ENCODE results near the gene PSORS1C2.

PSORS1C2 gene

GRCh38 chr6:31114541-31114878, 24.4 kb downstream of the PSORS1C2 start, which contains the start of gene PSORS1C1:
Gene PSORS1C1 (plus strand): TSS chr6:31114800. CDS start chr6:31129633, 14,833 bp downstream.
- no peak for DNase-seq (ENCODE audit: low read depth in 3 of 3)

GRCh38 chr6:31113861-31114540, 24.9 kb downstream of the PSORS1C2 start:
- DNase-seq (ENCODE audit: low read depth in 3 of 3), result no peak

GRCh38 chr6:31112478-31112877, 26.4 kb downstream of the PSORS1C2 start, which contains the start of gene C6orf15:
Gene C6orf15 (minus strand): TSS chr6:31112575. CDS start chr6:31112555, 20 bp downstream.
- no peak for DNase-seq (ENCODE audit: low read depth in 3 of 3)

- no peak for DNase-seq (ENCODE audit: low read depth in 3 of 3)
Observed at GRCh38 chr6:31111712-31112111, 27.2 kb downstream of the PSORS1C2 start.

GRCh38 chr6:31110825-31111582, 27.9 kb downstream of the PSORS1C2 start:
- DNase-seq (ENCODE audit: low read depth in 3 of 3), result no peak

DNA sequence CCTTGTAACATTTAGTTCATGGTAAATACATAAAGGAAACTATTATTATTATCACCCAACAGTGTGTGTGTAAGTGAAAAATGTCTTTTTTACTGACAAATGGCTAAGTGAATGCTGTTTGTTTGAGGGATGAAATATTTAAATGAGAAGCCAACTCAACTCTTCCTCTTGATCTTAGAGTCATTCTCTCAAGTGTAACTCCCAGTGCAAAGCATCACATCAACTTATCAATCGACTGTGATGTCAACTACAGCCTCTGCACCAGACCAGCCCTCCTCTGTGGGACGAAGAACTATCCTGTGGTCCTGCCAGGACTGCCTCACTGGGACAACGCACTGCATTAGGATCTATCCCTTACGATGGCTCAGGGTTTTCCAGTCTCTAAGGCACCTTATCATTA, 31.8 kb downstream of the PSORS1C2 start:
- no peak for DNase-seq (ENCODE audit: low read depth in 3 of 3)

DNA sequence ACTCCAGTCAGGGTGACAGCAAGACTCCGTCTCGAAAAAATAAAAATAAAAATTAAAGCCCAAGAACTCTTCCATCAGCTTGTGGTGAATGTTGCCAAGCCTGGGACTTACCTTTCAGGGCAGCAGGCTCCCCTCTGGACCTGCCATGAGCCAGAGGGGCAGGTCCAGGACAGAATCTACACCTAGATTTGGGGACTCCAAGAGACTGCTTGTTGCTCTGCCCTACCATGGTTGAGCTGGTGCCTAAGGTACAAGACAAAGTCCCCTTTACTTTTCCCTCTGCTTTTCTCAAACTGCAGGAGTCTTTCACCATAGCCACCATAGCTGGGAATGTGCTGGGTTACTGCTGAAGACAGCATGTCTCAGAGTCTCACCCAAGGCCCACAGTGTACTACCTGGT, 35.7 kb downstream of the PSORS1C2 start:
- DNase-seq (ENCODE audit: low read depth in 3 of 3), result no peak

DNA sequence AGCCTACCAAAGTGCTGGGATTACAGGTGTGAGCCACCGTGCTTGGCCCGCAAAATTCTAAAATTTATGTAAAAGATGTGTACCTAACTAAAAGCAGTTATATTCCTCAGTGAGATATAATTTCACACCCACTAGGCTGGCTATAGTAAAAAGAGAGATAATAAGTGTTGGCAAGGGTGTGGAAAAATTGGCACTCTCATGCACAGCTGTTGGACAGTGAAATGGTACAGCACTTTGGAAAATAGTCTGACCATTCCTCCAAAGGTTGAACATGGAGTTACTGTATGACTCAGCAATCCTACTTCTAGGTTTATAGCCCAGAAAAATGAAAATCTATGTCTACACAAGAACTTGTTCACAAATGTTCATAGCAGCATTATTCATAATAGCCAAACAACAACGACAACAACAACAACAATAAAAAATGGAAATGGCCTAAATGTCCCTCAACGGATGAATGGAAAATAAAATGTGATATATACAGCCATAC, 40.4 kb downstream of the PSORS1C2 start:
- DNase-seq (ENCODE audit: low read depth in 3 of 3), result no peak

GRCh38 chr6:31096656-31097055, 42.2 kb downstream of the PSORS1C2 start:
- DNase-seq (ENCODE audit: low read depth in 3 of 3), result no peak

DNA sequence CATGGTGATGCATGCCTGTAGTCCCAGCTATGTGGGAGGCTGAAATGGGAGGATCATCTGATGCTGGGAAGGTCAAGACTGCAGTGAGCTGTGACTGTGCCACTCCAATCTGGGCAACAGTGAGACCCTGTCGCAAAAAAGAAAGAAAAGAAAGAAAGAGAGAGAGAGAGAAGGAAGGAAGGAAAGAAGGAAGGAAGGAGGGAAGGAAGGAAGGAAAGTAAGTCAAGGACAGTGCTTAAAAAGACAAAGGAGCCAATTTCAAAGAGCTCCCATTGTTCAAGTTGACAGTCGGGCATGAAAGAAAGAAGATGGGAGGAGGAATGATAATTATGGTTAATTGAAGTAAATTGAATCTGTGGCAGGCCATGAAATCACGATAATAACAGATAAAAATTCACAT, 42.7 kb downstream of the PSORS1C2 start:
- DNase-seq (ENCODE audit: low read depth in 3 of 3), result no peak

- DNase-seq (ENCODE audit: low read depth in 3 of 3), result no peak
Observed at GRCh38 chr6:31094389-31094881, 44.4 kb downstream of the PSORS1C2 start.

- DNase-seq (ENCODE audit: low read depth in 3 of 3), result no peak
Observed at GRCh38 chr6:31092769-31093505, 45.9 kb downstream of the PSORS1C2 start.

GRCh38 chr6:31092238-31092637, 46.6 kb downstream of the PSORS1C2 start:
- no peak for DNase-seq (ENCODE audit: low read depth in 3 of 3)

DNA sequence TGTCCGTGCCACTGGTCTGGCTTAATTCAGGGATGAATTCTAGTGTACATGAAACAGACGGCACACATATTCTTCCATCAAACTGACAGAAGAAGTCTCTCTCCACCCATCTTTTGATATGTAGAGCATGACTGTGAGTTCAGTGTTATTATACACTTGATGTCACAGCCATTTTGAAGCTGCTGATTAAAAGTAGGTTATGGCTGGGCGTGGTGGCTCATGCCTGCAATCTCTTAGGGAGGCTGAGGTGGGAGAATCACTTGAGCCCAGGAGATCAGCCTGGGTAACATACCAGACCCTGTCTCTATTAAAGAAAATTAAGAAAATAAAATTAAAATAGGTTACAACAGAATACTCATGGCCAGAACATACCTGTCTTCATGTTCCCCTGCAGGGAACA, 47.2 kb downstream of the PSORS1C2 start:
- no peak for DNase-seq (ENCODE audit: low read depth in 3 of 3)

GRCh38 chr6:31090973-31091364, 47.9 kb downstream of the PSORS1C2 start:
- DNase-seq (ENCODE audit: low read depth in 3 of 3), result no peak

- DNase-seq (ENCODE audit: low read depth in 3 of 3), result no peak
Observed at GRCh38 chr6:31090275-31090972, 48.4 kb downstream of the PSORS1C2 start.
